K562 (cell line): ENCODE measurements around the gene DGUOK. TPM values are rescaled to one million over a fixed set of nuclear protein-coding genes. Genes with fewer than 3 reads are reported as not detected.
A peak's percentile ranks its signal among the peaks of the same experiment; 100 is the strongest.

Experiments
- REST ChIP-seq, 2 experiments: fragments of 450-650 bp; formaldehyde crosslinking in 1 of 2; IDR thresholded peaks; 2 replicates each; pipeline versions ENCODE4 v1.4.0 to v1.6.1; 2014 to 2020; ENCODE audit warnings: mild to moderate bottlenecking in 2 of 2, borderline replicate concordance in 1 of 2, low read depth in 1 of 2
- polyA plus RNA-seq, 8 experiments: library from polyadenylated mRNA; depleted of rRNA in 4 of 8; stranded (reverse) in 5 of 8; unstranded in 3 of 8; fragments of >200 nt; fragmentation: Nextera tagmentation in 2 of 8; fragmentation: Illumina TruSeq in 1 of 8; extraction: Ambion mirVana in 2 of 8; extraction: Trizol in 1 of 8; gene quantifications; 2 replicates each; pipeline versions ENCODE4 v1.2.1 to v1.2.3, GENCODE V29; 2011 to 2014; ENCODE audit warnings: inconsistent platforms in 1 of 8, missing spikeins in 1 of 8
- total RNA-seq, 7 experiments: library from RNA; depleted of rRNA in 6 of 7; stranded (reverse); fragments of >200 nt in 6 of 7; fragmentation: Illumina TruSeq in 2 of 7; extraction: Trizol in 2 of 7; gene quantifications; 2 replicates each; pipeline versions ENCODE4 v1.2.1 to v1.2.3, GENCODE V29; 2011 to 2021; ENCODE audit warnings: low replicate concordance in 1 of 7

The DGUOK gene
- total and polyA plus RNA-seq, 9 of the 15 experiments (the other 6 are each of a cell fraction or from before 2014, with no cell fraction given): 67.0 to 288 (median 126) TPM

- TF ChIP-seq REST (IDR thresholded peaks at IDR 0.05; ENCODE audit: borderline replicate concordance): peak; percentile 52; the same call in 1 of the 2 replicates
- TF ChIP-seq REST (CRISPR knock-in tag; IDR thresholded peaks at IDR 0.05; ENCODE audit: low read depth): no peak
Observed at GRCh38 chr2:73997813-73998212, 71.1 kb downstream of the DGUOK start (continued).
